Activated T-helper 2 cell treated with anti-CD3 and anti-CD28 coated beads, Interferon-gamma antibody, Interleukin-2, Interleukin-4, amounts not matched to agents 10 μg/mL and 5 μg/mL and 100 μg/mL, durations not matched to agents 14 hours and 24 hours and 36 hours (primary cell): Measurements from ENCODE around the gene DYRK1A. TPM values are rescaled to one million over a fixed set of nuclear protein-coding genes. Genes with fewer than 3 reads are reported as not detected.

Source experiments
- DNase-seq: peaks from one replicate; pipeline ENCODE4 v3.0.0; 2021; ENCODE audit warnings: low spot score
- H3K27ac Mint-ChIP-seq: one replicate; pipeline ENCODE4 v1.8.0; 2021; ENCODE audit warnings: mixed read lengths
- H3K27me3 Mint-ChIP-seq: one replicate; pipeline ENCODE4 v1.8.0; 2021; ENCODE audit warnings: low read depth, mixed read lengths
- H3K36me3 Mint-ChIP-seq: one replicate; pipeline ENCODE4 v1.8.0; 2021; ENCODE audit warnings: low read depth, mixed read lengths
- H3K4me1 Mint-ChIP-seq: one replicate; pipeline ENCODE4 v1.8.0; 2021; ENCODE audit warnings: low read depth, mixed read lengths
- H3K4me3 Mint-ChIP-seq: one replicate; pipeline ENCODE4 v1.8.0; 2021; ENCODE audit warnings: low read depth, mild to moderate bottlenecking, moderate library complexity, mixed read lengths
- H3K9me3 Mint-ChIP-seq: one replicate; pipeline ENCODE4 v1.8.0; 2021; ENCODE audit warnings: mixed read lengths
- intact Hi-C: fragments of 100-400 bp; cut with micrococcal nuclease; formaldehyde crosslinking; loops from one replicate; pipeline ENCODE4 v1.15.1; 2023
- total RNA-seq: library from RNA; stranded (reverse); gene quantifications from 2 replicates; pipeline ENCODE4 v1.2.3, GENCODE V29; 2022

DYRK1A gene
- total RNA-seq, 1 donor from 2014 or later, result 61.8 TPM

GRCh38 chr21:37342046-37342632 lies 24.4 kb upstream of the DYRK1A start:
- intact Hi-C loops, result no loop called here
- H3K27me3 Mint-ChIP-seq, result peaks cover 4% of the 10 kb centered on the region
- no peak overlapping the region for H3K27ac Mint-ChIP-seq
- DNase-seq, result no peak
- peaks cover 3% of the 10 kb centered on the region for H3K4me1 Mint-ChIP-seq
- H3K36me3 Mint-ChIP-seq, result no peaks in the 10 kb centered on the region
- H3K4me3 Mint-ChIP-seq, result no peak overlapping the region
- H3K9me3 Mint-ChIP-seq, result peaks cover 7% of the 10 kb centered on the region

GRCh38 chr21:37346841-37347430 lies 19.6 kb upstream of the DYRK1A start:
- Mint-ChIP-seq H3K27me3 (peaks cover 3% of the 10 kb centered on the region), H3K27ac (no peak overlapping the region)
- DNase-seq, result no peak

GRCh38 chr21:37348664-37349063 lies 17.9 kb upstream of the DYRK1A start:
- H3K27me3 Mint-ChIP-seq, result peaks cover 7% of the 10 kb centered on the region
- no peak for DNase-seq
- H3K4me1 Mint-ChIP-seq, result no peaks in the 10 kb centered on the region
- intact Hi-C loops, result no loop called here
- H3K36me3 Mint-ChIP-seq, result peaks cover 6% of the 10 kb centered on the region
- H3K4me3 Mint-ChIP-seq, result no peak overlapping the region
- peaks cover 41% of the 10 kb centered on the region for H3K9me3 Mint-ChIP-seq
- H3K27ac Mint-ChIP-seq, result no peak overlapping the region

More at GRCh38 chr21:37346841-37347430, 19.6 kb upstream of the DYRK1A start:
- intact Hi-C loops, result no loop called here
- peaks cover 45% of the 10 kb centered on the region for H3K9me3 Mint-ChIP-seq
- peaks cover 6% of the 10 kb centered on the region for H3K36me3 Mint-ChIP-seq
- H3K4me3 Mint-ChIP-seq, result no peak overlapping the region
- no peaks in the 10 kb centered on the region for H3K4me1 Mint-ChIP-seq

- intact Hi-C loops, result no loop called here
- Mint-ChIP-seq H3K27me3 (peaks cover 12% of the 10 kb centered on the region), H3K9me3 (peaks cover 41% of the 10 kb centered on the region), H3K4me3 (no peak overlapping the region), H3K4me1 (no peaks in the 10 kb centered on the region), H3K36me3 (peaks cover 6% of the 10 kb centered on the region), H3K27ac (no peak overlapping the region)
- no peak for DNase-seq
Observed at GRCh38 chr21:37350472-37350871, 16.1 kb upstream of the DYRK1A start.

GRCh38 chr21:37356706-37357105 lies 9.9 kb upstream of the DYRK1A start:
- no peak for DNase-seq
- Mint-ChIP-seq H3K9me3 (peaks cover 2% of the 10 kb centered on the region), H3K27me3 (peaks cover 14% of the 10 kb centered on the region), H3K36me3 (no peaks in the 10 kb centered on the region), H3K27ac (no peak overlapping the region), H3K4me3 (no peak overlapping the region), H3K4me1 (peaks cover 8% of the 10 kb centered on the region)
- intact Hi-C loops, result no loop called here

- no peak overlapping the region for H3K27ac Mint-ChIP-seq
- intact Hi-C loops, result no loop called here
- H3K36me3 Mint-ChIP-seq, result no peaks in the 10 kb centered on the region
- peaks cover 8% of the 10 kb centered on the region for H3K4me1 Mint-ChIP-seq
- H3K27me3 Mint-ChIP-seq, result peaks cover 14% of the 10 kb centered on the region
- no peaks in the 10 kb centered on the region for H3K9me3 Mint-ChIP-seq
- H3K4me3 Mint-ChIP-seq, result no peak overlapping the region
- DNase-seq, result no peak
Observed at GRCh38 chr21:37357691-37358090, 8.9 kb upstream of the DYRK1A start.

GRCh38 chr21:37358397-37358796 lies 8.2 kb upstream of the DYRK1A start:
- H3K9me3 Mint-ChIP-seq, result no peaks in the 10 kb centered on the region
- H3K27ac Mint-ChIP-seq, result no peak overlapping the region
- no peak for DNase-seq
- no peaks in the 10 kb centered on the region for H3K36me3 Mint-ChIP-seq
- intact Hi-C loops, result no loop called here
- H3K4me3 Mint-ChIP-seq, result no peak overlapping the region
- H3K27me3 Mint-ChIP-seq, result peaks cover 12% of the 10 kb centered on the region
- H3K4me1 Mint-ChIP-seq, result peaks cover 8% of the 10 kb centered on the region

- Mint-ChIP-seq H3K4me3 (no peak overlapping the region), H3K9me3 (no peaks in the 10 kb centered on the region)
Observed at GRCh38 chr21:37363936-37364335, 2.6 kb upstream of the DYRK1A start.

GRCh38 chr21:37364722-37365121 lies 1.9 kb upstream of the DYRK1A start:
- H3K27ac Mint-ChIP-seq, result peak overlapping the region; percentile 42
- peaks cover 20% of the 10 kb centered on the region for H3K4me1 Mint-ChIP-seq
- H3K4me3 Mint-ChIP-seq, result peak overlapping the region; percentile 93
- intact Hi-C loops, result loop anchor here (5.0 to 10.0 kb wide), 2 partner anchors 1210 to 1818 kb away; partner anchors contain the start of genes DOP1B and PSMG1
- no peaks in the 10 kb centered on the region for H3K9me3 Mint-ChIP-seq
- H3K27me3 Mint-ChIP-seq, result no peaks in the 10 kb centered on the region
- H3K36me3 Mint-ChIP-seq, result peaks cover 11% of the 10 kb centered on the region
- no peak for DNase-seq

More at GRCh38 chr21:37363936-37364335, 2.6 kb upstream of the DYRK1A start:
- peaks cover 11% of the 10 kb centered on the region for H3K36me3 Mint-ChIP-seq
- peaks cover 13% of the 10 kb centered on the region for H3K4me1 Mint-ChIP-seq
- H3K27ac Mint-ChIP-seq, result no peak overlapping the region
- no peak for DNase-seq
- no peaks in the 10 kb centered on the region for H3K27me3 Mint-ChIP-seq
- intact Hi-C loops, result loop anchor here (10.0 kb wide), 1 partner anchor 1209 kb away; the partner anchor contains the start of gene DOP1B

GRCh38 chr21:37365517-37366481 lies 774 bp upstream of the DYRK1A start:
- Mint-ChIP-seq H3K4me1 (peaks cover 30% of the 10 kb centered on the region), H3K27ac (peak overlapping the region; percentile 98), H3K36me3 (peaks cover 14% of the 10 kb centered on the region), H3K27me3 (no peaks in the 10 kb centered on the region), H3K4me3 (peak overlapping the region; percentile 93), H3K9me3 (no peaks in the 10 kb centered on the region)
- peak; percentile 60 for DNase-seq
- intact Hi-C loops, result loop anchor here (1.0 to 10.0 kb wide), 7 partner anchors 98 to 1817 kb away; partner anchors contain the start of genes DOP1B, PIGP, PSMG1 and TTC3

- Mint-ChIP-seq H3K27ac (no peak overlapping the region), H3K27me3 (no peaks in the 10 kb centered on the region), H3K36me3 (peaks cover 18% of the 10 kb centered on the region), H3K9me3 (no peaks in the 10 kb centered on the region), H3K4me3 (no peak overlapping the region), H3K4me1 (peaks cover 43% of the 10 kb centered on the region)
- intact Hi-C loops, result loop anchor here (2.0 to 10.0 kb wide), 3 partner anchors 379 to 1815 kb away; partner anchors contain the start of genes DOP1B and PSMG1
- DNase-seq, result no peak
Observed at GRCh38 chr21:37367336-37367702, 746 bp downstream of the DYRK1A start.

GRCh38 chr21:37367703-37368540 lies 1.3 kb downstream of the DYRK1A start:
- intact Hi-C loops, result loop anchor here (2.0 to 10.0 kb wide), 3 partner anchors 379 to 1814 kb away; partner anchors contain the start of genes DOP1B and PSMG1
- Mint-ChIP-seq H3K4me3 (peak overlapping the region; percentile 87), H3K4me1 (peaks cover 48% of the 10 kb centered on the region), H3K27me3 (no peaks in the 10 kb centered on the region), H3K27ac (peak overlapping the region; percentile 83), H3K9me3 (no peaks in the 10 kb centered on the region), H3K36me3 (peaks cover 23% of the 10 kb centered on the region)
- peak; percentile 35 for DNase-seq
